ENCODE results near the gene ADCY3. TPM values are rescaled to one million over a fixed set of nuclear protein-coding genes. Genes with fewer than 3 reads are reported as not detected.

Gene ADCY3
- total RNA-seq, 4 donors from 2014 or later = 32.5 to 54.5 (median 39.9) TPM

DNA sequence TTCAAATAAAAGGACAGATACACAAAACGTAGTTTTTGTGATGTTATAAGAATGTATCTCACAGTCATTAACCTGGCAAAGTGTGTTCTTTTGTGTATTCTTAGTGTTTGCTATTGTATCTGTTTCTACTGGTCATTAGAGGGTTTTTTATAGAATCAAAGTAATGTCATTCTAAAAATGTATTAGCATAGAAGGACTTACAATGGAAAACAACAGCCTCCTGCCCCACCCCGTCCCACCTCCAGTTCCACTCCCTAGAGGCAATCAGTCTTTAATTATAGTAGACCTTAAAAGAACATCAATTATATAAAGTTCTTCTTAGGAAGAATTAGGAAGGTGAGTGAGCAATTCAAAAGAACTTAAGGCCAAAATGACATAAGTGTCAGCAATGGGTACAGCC, 37.9 kb upstream of the ADCY3 start:
- Histone ChIP-seq H3K27me3 (no peaks in the 10 kb centered on the region), H3K27ac (no peak overlapping the region), H3K9me3 (peaks cover 0 to 10% (median 0%) of the 10 kb centered on the region in 3 donors), H3K36me3 (peaks cover 8 to 100% of the 10 kb centered on the region in 2 donors), H3K4me1 (no peaks in the 10 kb centered on the region), H3K4me3 (no peak overlapping the region)
- TF ChIP-seq, protein P1, sequence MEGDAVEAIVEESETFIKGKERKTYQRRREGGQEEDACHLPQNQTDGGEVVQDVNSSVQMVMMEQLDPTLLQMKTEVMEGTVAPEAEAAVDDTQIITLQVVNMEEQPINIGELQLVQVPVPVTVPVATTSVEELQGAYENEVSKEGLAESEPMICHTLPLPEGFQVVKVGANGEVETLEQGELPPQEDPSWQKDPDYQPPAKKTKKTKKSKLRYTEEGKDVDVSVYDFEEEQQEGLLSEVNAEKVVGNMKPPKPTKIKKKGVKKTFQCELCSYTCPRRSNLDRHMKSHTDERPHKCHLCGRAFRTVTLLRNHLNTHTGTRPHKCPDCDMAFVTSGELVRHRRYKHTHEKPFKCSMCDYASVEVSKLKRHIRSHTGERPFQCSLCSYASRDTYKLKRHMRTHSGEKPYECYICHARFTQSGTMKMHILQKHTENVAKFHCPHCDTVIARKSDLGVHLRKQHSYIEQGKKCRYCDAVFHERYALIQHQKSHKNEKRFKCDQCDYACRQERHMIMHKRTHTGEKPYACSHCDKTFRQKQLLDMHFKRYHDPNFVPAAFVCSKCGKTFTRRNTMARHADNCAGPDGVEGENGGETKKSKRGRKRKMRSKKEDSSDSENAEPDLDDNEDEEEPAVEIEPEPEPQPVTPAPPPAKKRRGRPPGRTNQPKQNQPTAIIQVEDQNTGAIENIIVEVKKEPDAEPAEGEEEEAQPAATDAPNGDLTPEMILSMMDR (IDR thresholded peaks at IDR 0.05) = no peak
- no peak for TF ChIP-seq EP300 (IDR thresholded peaks at IDR 0.05)
- TF ChIP-seq POLR2A (IDR thresholded peaks at IDR 0.05) = no peak
- no peak for TF ChIP-seq POLR2AphosphoS5 (IDR thresholded peaks at IDR 0.05)
- WGBS, 2 donors (ENCODE audit: low coverage in 1 of 2) = 91 to 100% methylated on average over 1 to 2 of the region's 2 CpGs
- ATAC-seq = no peak

DNA sequence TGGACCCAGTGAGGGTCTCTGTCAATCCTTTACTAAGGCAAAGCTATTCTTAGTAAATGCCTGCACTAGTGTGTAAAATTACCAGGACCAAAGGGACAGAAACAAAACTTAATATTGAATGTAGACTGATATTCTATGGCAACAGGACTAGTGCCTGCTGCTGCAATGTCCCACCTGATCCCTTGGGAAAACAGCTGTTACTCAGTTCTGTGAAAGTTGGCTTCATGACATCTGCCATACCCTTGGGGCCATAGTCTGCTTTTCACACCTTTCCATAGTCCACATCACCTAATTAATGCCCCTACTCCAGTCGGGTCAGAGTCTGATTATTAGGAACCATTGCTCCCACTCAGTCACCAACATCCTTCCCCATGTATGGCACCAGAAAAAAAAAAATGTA, 37.2 kb upstream of the ADCY3 start:
- H3K27ac ChIP-seq = no peak overlapping the region
- peaks cover 0 to 10% (median 0%) of the 10 kb centered on the region in 3 donors for H3K9me3 ChIP-seq
- peaks cover 8 to 100% of the 10 kb centered on the region in 2 donors for H3K36me3 ChIP-seq
- no peaks in the 10 kb centered on the region for H3K27me3 ChIP-seq
- TF ChIP-seq EP300 (IDR thresholded peaks at IDR 0.05) (no peak), POLR2A (IDR thresholded peaks at IDR 0.05) (no peak), POLR2AphosphoS5 (IDR thresholded peaks at IDR 0.05) (no peak)
- TF ChIP-seq, protein P1 (IDR thresholded peaks at IDR 0.05) = no peak
- ATAC-seq = no peak
- 80 to 90% methylated on average over 1 of the region's 1 CpG for WGBS, 2 donors (ENCODE audit: low coverage in 1 of 2)
- H3K4me1 ChIP-seq = no peaks in the 10 kb centered on the region
- H3K4me3 ChIP-seq = no peak overlapping the region

DNA sequence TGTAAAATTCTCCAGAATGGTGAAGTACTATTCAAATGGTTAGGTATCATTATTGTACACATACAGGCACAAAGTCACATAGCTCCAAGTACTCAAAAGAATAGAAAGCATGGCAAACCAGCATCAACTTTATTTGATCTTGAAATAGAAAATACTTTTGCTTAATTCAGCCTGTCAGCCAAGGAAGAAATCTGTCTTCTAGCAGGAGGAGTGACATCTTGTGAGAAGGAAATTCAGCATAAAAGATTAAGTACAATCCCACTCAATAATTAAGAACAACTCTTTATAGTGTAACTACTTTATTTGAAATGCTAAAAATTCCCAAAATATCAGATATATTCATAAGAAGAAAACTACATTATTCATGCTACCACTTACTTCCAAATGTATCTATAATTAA, 35.9 kb upstream of the ADCY3 start:
- peaks cover 8 to 100% of the 10 kb centered on the region in 2 donors for H3K36me3 ChIP-seq
- no peaks in the 10 kb centered on the region for H3K4me1 ChIP-seq
- no peak for TF ChIP-seq POLR2A (IDR thresholded peaks at IDR 0.05)
- TF ChIP-seq, protein P1 (IDR thresholded peaks at IDR 0.05) = no peak
- no peak for TF ChIP-seq EP300 (IDR thresholded peaks at IDR 0.05)
- TF ChIP-seq POLR2AphosphoS5 (IDR thresholded peaks at IDR 0.05) = no peak
- H3K9me3 ChIP-seq = peaks cover 0 to 10% (median 0%) of the 10 kb centered on the region in 3 donors
- H3K27ac ChIP-seq = no peak overlapping the region
- ATAC-seq = no peak
- no peak overlapping the region for H3K4me3 ChIP-seq
- no peaks in the 10 kb centered on the region for H3K27me3 ChIP-seq

DNA sequence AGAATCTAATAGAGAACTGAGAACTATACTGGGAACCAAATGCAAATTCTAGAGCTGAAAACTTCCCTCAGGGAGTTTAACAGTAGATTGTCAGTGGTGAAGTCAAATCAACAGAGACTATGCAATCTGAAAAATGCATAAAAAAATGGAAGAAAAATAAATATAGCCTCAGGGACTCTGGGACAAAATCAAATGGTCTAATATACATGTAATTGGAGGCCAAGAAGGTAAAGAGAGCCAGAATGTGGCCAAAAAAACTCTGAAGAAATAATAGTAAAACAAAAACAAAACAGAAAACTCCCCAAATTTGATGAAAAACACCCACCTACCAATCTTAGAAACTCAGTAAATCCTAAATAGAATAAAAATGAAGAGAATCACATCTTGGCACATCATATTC, 35.2 kb upstream of the ADCY3 start:
- no peak overlapping the region for H3K27ac ChIP-seq
- no peak for ATAC-seq
- TF ChIP-seq EP300 (IDR thresholded peaks at IDR 0.05) (no peak), POLR2A (IDR thresholded peaks at IDR 0.05) (no peak)
- TF ChIP-seq, protein P1 (IDR thresholded peaks at IDR 0.05) = no peak
- peaks cover 8 to 100% of the 10 kb centered on the region in 2 donors for H3K36me3 ChIP-seq
- peaks cover 0 to 10% (median 0%) of the 10 kb centered on the region in 3 donors for H3K9me3 ChIP-seq
- no peak overlapping the region for H3K4me3 ChIP-seq
- H3K4me1 ChIP-seq = no peaks in the 10 kb centered on the region
- H3K27me3 ChIP-seq = no peaks in the 10 kb centered on the region

DNA sequence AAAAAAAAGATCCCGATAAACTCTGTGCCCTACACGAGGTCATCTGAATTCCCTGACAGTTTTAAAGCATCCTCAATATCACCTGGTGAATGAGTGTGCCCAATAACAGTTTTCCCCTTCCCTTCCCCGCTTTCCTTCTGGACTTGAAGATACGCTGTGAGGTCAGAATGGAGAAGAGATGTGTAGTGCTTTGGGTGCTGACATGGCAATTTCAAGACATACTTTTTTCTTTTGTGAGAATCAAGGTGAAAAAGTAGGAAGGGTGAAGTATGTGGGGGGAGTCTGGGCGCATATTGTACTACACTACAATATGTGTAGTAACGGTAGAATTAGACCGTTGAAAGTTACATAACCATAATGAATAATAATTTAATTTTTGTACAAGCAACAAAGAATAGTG, 30.1 kb upstream of the ADCY3 start:
- H3K4me1 ChIP-seq = no peaks in the 10 kb centered on the region
- no peak overlapping the region for H3K4me3 ChIP-seq
- H3K27ac ChIP-seq = no peak overlapping the region
- no peaks in the 10 kb centered on the region for H3K27me3 ChIP-seq
- 80 to 93% methylated on average over 6 to 7 of the region's 7 CpGs for WGBS, 2 donors (ENCODE audit: low coverage in 1 of 2)
- no peak for ATAC-seq
- peaks cover 0 to 99% of the 10 kb centered on the region in 2 donors for H3K36me3 ChIP-seq
- H3K9me3 ChIP-seq = peaks cover 0 to 6% (median 0%) of the 10 kb centered on the region in 3 donors
- TF ChIP-seq EP300 (IDR thresholded peaks at IDR 0.05) (no peak), POLR2AphosphoS5 (IDR thresholded peaks at IDR 0.05) (no peak), POLR2A (IDR thresholded peaks at IDR 0.05) (no peak)
- TF ChIP-seq, protein P1 (IDR thresholded peaks at IDR 0.05) = no peak
